Skeletal muscle tissue (tissue), 4 donors: Measurements from ENCODE around the gene ADGRD1. TPM values are rescaled to one million over a fixed set of nuclear protein-coding genes. Genes with fewer than 3 reads are reported as not detected.
A peak's percentile ranks its signal among the peaks of the same experiment; 100 is the strongest.

Experiments
- H3K27ac ChIP-seq: one replicate; pipeline ENCODE4 v1.7.0; 2013; ENCODE audit warnings: mild to moderate bottlenecking, low read depth, low read length, inconsistent platforms
- H3K27me3 ChIP-seq, 3 donors: one replicate each; pipeline ENCODE4 v1.7.0; 2013; ENCODE audit warnings: low read length in 3 of 3; ENCODE audit not compliant: control insufficient read depth in 3 of 3, insufficient read depth in 3 of 3
- H3K36me3 ChIP-seq, 3 donors: one replicate each; pipeline ENCODE4 v1.7.0; 2013; ENCODE audit warnings: low read length in 3 of 3; ENCODE audit not compliant: control insufficient read depth in 3 of 3, insufficient read depth in 3 of 3
- H3K4me1 ChIP-seq, 3 donors: one replicate each; pipeline ENCODE4 v1.7.0; 2013; ENCODE audit warnings: low read length in 3 of 3, mild to moderate bottlenecking in 3 of 3; ENCODE audit not compliant: control insufficient read depth in 3 of 3, insufficient read depth in 3 of 3
- H3K4me3 ChIP-seq, 3 donors: one replicate each; pipeline ENCODE4 v1.7.0; 2013; ENCODE audit warnings: low read length in 3 of 3
- H3K9ac ChIP-seq, 3 donors: one replicate each; pipeline ENCODE4 v1.7.0; 2013; ENCODE audit warnings: low read length in 3 of 3, mild to moderate bottlenecking in 3 of 3, moderate library complexity in 2 of 3, low read depth in 1 of 3
- H3K9me3 ChIP-seq, 3 donors: one replicate each; pipeline ENCODE4 v1.7.0; 2013; ENCODE audit warnings: low read length in 3 of 3; ENCODE audit not compliant: control insufficient read depth in 3 of 3
- total RNA-seq: library from RNA; depleted of rRNA; stranded (reverse); fragments of >200 nt; gene quantifications from one replicate; pipeline ENCODE4 v1.2.3, GENCODE V29; 2014
- donor health status: Osteomylitis.

Gene ADGRD1
- total RNA-seq, 1 donor from 2014 or later = 7.8 TPM

- Histone ChIP-seq H3K27me3 (no peaks in the 10 kb centered on the region), H3K9me3 (no peaks in the 10 kb centered on the region), H3K36me3 (peaks cover 4 to 15% (median 5%) of the 10 kb centered on the region in 3 donors), H3K27ac (no peak overlapping the region), H3K9ac (no peak overlapping the region), H3K4me3 (no peak overlapping the region), H3K4me1 (no peaks in the 10 kb centered on the region)
These were observed 17.2 kb downstream of the ADGRD1 start for GRCh38 chr12:130970908-130971233.

DNA sequence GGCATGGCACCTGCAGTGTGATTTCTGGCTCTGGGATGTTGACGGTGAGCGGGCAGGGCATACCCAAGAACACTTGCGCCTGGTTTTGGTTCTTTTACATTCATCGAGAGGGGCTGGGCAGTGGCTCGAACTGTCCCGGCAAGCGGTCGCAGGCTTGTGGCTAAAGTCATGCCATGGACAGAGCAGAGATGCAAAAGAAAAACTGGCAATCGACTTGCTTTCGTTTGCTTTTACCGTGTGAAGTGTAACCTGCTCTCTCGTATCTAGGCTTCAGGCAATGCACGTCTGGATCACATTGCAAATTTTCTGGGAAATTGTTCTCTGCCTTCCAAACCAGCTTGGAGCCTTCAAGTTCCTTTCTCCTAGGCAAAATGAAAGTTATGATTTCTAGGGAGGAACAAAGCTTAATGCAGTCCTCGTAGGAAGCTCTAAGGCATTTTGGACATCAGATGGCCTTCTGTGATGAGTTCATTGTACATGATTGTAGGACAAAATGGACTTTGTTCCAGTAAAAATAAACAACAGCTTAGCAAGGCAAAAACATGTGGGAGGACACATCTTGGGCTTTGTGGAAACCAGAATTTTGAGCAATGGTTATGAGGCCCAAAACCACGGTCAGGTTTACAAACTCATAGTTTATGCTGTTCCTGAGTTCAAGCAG lies 18.3 kb downstream of the ADGRD1 start:
- H3K9ac ChIP-seq = peak overlapping the region in 1 of 3 donors; percentile 8
- no peaks in the 10 kb centered on the region for H3K4me1 ChIP-seq
- H3K9me3 ChIP-seq = no peaks in the 10 kb centered on the region
- H3K4me3 ChIP-seq = no peak overlapping the region
- peaks cover 4 to 15% (median 5%) of the 10 kb centered on the region in 3 donors for H3K36me3 ChIP-seq
- no peak overlapping the region for H3K27ac ChIP-seq
- no peaks in the 10 kb centered on the region for H3K27me3 ChIP-seq

- H3K27me3 ChIP-seq = no peaks in the 10 kb centered on the region
- H3K9me3 ChIP-seq = no peaks in the 10 kb centered on the region
- no peaks in the 10 kb centered on the region for H3K4me1 ChIP-seq
- peaks cover 4 to 15% (median 5%) of the 10 kb centered on the region in 3 donors for H3K36me3 ChIP-seq
- no peak overlapping the region for H3K27ac ChIP-seq
- no peak overlapping the region for H3K9ac ChIP-seq
- no peak overlapping the region for H3K4me3 ChIP-seq
These were observed 18.9 kb downstream of the ADGRD1 start for GRCh38 chr12:130972586-130972950.

DNA sequence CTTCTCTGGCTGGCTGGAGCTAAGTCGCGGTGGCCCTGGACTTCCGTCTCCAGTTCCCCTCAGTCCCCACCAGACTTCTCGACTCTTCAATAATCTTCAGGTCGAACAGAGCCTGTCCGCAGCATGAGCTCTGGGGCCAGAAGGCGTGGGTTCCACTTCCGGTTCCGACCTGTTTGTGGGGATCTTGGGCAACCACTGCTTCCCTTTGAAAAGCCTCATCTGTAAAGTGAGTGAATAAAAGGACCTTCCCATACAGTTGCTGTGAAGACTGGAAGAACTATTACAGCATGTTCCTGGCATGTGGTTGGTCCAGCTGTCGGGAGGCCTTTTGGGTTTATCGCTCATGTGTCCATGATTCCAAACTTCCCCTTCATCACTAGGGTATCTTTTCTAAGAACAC lies 19.4 kb downstream of the ADGRD1 start:
- no peak overlapping the region for H3K9ac ChIP-seq
- no peaks in the 10 kb centered on the region for H3K9me3 ChIP-seq
- H3K4me1 ChIP-seq = no peaks in the 10 kb centered on the region
- no peak overlapping the region for H3K4me3 ChIP-seq
- no peak overlapping the region for H3K27ac ChIP-seq
- H3K27me3 ChIP-seq = no peaks in the 10 kb centered on the region
- H3K36me3 ChIP-seq = peaks cover 4 to 14% (median 5%) of the 10 kb centered on the region in 3 donors

GRCh38 chr12:130973906-130974305 lies 20.2 kb downstream of the ADGRD1 start:
- Histone ChIP-seq H3K9ac (no peak overlapping the region), H3K36me3 (peaks cover 4 to 14% (median 5%) of the 10 kb centered on the region in 3 donors)

DNA sequence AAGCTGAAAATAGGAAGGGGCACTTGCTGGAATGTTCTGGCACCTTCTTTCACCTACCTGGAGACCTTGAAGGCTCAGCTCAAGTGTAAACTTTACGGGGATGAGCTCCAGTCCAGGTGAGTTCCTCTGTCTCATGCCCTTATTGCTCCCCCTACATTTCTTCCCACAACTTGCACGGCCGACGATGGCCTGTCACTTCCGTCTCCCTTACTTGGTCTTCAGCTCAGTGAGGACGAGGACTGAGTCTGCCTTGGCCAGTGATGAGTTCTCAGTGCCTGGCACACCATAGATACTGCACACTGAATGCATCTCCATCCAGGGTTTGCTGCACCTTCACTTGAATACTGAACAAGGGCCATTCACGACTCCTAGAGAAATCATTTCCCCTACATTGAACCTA lies 21.4 kb downstream of the ADGRD1 start:
- Histone ChIP-seq H3K4me1 (no peaks in the 10 kb centered on the region), H3K9ac (no peak overlapping the region), H3K9me3 (no peaks in the 10 kb centered on the region), H3K27ac (no peak overlapping the region), H3K36me3 (peaks cover 4 to 14% (median 5%) of the 10 kb centered on the region in 3 donors), H3K27me3 (no peaks in the 10 kb centered on the region), H3K4me3 (no peak overlapping the region)

More at GRCh38 chr12:130973906-130974305, 20.2 kb downstream of the ADGRD1 start:
- Histone ChIP-seq H3K9me3 (no peaks in the 10 kb centered on the region), H3K27ac (no peak overlapping the region), H3K27me3 (no peaks in the 10 kb centered on the region), H3K4me3 (no peak overlapping the region), H3K4me1 (no peaks in the 10 kb centered on the region)

GRCh38 chr12:130976171-130976720 lies 22.5 kb downstream of the ADGRD1 start:
- Histone ChIP-seq H3K4me3 (no peak overlapping the region), H3K9me3 (no peaks in the 10 kb centered on the region), H3K27me3 (no peaks in the 10 kb centered on the region), H3K9ac (no peak overlapping the region), H3K27ac (no peak overlapping the region), H3K36me3 (peaks cover 4 to 10% (median 5%) of the 10 kb centered on the region in 3 donors), H3K4me1 (no peaks in the 10 kb centered on the region)

- Histone ChIP-seq H3K9ac (no peak overlapping the region), H3K4me3 (no peak overlapping the region), H3K27ac (no peak overlapping the region), H3K36me3 (peaks cover 0 to 6% (median 0%) of the 10 kb centered on the region in 3 donors), H3K27me3 (peaks cover 0 to 3% (median 0%) of the 10 kb centered on the region in 3 donors), H3K9me3 (no peaks in the 10 kb centered on the region), H3K4me1 (peaks cover 0 to 3% (median 0%) of the 10 kb centered on the region in 3 donors)
These were observed 23.5 kb downstream of the ADGRD1 start for GRCh38 chr12:130977046-130977742.

- Histone ChIP-seq H3K27me3 (peaks cover 0 to 4% (median 0%) of the 10 kb centered on the region in 3 donors), H3K9ac (no peak overlapping the region), H3K4me1 (peaks cover 0 to 3% (median 0%) of the 10 kb centered on the region in 3 donors), H3K27ac (no peak overlapping the region), H3K36me3 (peaks cover 0 to 7% (median 0%) of the 10 kb centered on the region in 3 donors), H3K9me3 (no peaks in the 10 kb centered on the region), H3K4me3 (no peak overlapping the region)
These were observed 24.0 kb downstream of the ADGRD1 start for GRCh38 chr12:130977743-130978095.

DNA sequence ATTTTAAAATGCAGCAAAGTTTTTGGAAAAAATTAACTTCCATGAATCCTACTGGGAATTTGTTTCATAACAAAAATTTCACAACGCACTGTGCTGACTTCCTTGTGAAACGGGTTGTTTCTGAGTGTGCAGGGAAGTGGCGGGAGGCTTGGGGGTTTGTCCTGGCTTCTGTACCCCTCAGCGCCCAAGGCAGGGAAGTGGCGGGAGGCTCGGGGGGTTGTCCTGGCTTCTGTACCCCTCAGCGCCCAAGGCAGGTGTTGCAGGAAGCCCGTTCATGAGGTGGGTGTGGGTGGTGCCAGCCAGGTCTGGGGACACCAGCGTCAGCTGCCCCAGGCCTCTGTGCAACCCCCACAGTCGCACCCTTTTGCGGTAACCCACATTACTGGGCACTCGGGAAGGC lies 25.1 kb downstream of the ADGRD1 start:
- peaks cover 0 to 4% (median 0%) of the 10 kb centered on the region in 3 donors for H3K36me3 ChIP-seq
- no peaks in the 10 kb centered on the region for H3K9me3 ChIP-seq
- H3K27me3 ChIP-seq = peaks cover 0 to 4% (median 0%) of the 10 kb centered on the region in 3 donors
- H3K4me1 ChIP-seq = peaks cover 0 to 3% (median 0%) of the 10 kb centered on the region in 3 donors
- no peak overlapping the region for H3K27ac ChIP-seq
- no peak overlapping the region for H3K9ac ChIP-seq
- no peak overlapping the region for H3K4me3 ChIP-seq
